Right ventricle myocardium superior (tissue), 1 donor: ENCODE measurements around the gene NUMB. TPM values are rescaled to one million over a fixed set of nuclear protein-coding genes. Genes with fewer than 3 reads are reported as not detected.
"Not testable (repeated sequence)": the region's sequence is repeated elsewhere in the genome, so short reads cannot be mapped to it uniquely, and the experiment has no call there.

Experiments
- ATAC-seq: fragments of 200-7000 bp; cut with Tn5 transposase; one replicate; pipeline ENCODE4 v1.9.1; 2020; ENCODE audit warnings: mild to moderate bottlenecking; ENCODE audit not compliant: poor library complexity
- DNase-seq: peaks from one replicate; pipeline ENCODE4 v3.0.0-alpha.2; 2020
- intact Hi-C: fragments of 100-400 bp; cut with DNase I; formaldehyde crosslinking; loops from one replicate; pipeline ENCODE4 v1.11.2; 2022
- total RNA-seq: library from RNA; stranded (reverse); fragmentation: NEBNext Ultra II Directional; extraction: Animal tissue kit (Norgen Biotek cat#: 25700); gene quantifications from one replicate; pipeline ENCODE4 v1.2.1, GENCODE V29; 2021
- donor health status: DM: no; HTN: yes; CAD: no; lungs with severe emphysema.

Gene NUMB
- total RNA-seq, 1 donor from 2014 or later = 37.2 TPM

- ATAC-seq (peak; percentile 30), DNase-seq (no peak)
- intact Hi-C loops = no loop called here
These were observed 30.0 kb downstream of the NUMB start for GRCh38 chr14:73428353-73428824.

GRCh38 chr14:73427516-73428264, 30.7 kb downstream of the NUMB start:
- ATAC-seq (no peak), DNase-seq (no peak)
- intact Hi-C loops = no loop called here

GRCh38 chr14:73426877-73427276, 31.5 kb downstream of the NUMB start:
- intact Hi-C loops = no loop called here
- DNase-seq (no peak), ATAC-seq (peak; percentile 14)

DNA sequence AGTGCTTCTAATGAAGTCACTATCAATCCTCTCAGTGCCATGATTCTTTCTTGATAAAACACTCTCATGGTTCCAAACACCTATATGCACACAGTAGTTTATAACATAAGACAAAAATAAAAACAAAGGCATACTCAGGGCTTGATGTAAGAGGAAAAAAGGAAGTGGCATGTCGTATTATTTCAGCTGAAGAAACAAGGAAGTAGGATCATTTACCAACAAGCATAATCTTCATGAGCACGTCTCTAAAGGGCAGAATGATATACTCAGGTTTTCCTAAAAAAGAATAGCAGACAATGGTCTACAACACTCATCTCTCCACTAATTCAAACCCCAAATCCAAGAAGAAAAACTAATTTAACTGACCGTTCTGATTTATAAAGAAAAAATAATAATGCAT, 33.9 kb downstream of the NUMB start:
- DNase-seq = no peak
- intact Hi-C loops = no loop called here
- ATAC-seq = no peak

DNA sequence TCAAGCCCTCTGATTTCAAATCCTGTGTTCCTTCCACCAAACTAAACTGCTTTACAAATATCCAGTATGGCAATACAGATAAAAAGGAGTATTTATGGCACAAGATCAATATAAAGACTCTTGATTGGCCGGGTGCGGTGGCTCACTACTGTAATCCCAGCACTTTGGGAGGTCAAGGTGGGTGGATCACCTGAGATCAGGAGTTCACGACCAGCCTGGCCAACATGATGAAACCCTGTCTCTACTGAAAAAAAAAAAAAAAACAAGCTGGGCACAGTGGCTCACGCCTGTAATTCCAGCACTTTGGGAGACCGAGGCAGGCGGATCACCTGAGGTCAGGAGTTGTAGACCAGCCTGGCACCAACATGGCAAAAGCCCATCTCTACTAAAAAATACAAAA, 35.3 kb downstream of the NUMB start:
- intact Hi-C loops, DNase-seq, ATAC-seq: not testable (repeated sequence)

- intact Hi-C loops = no loop called here
- no peak for ATAC-seq
- DNase-seq = no peak
These were observed 35.8 kb downstream of the NUMB start for GRCh38 chr14:73422515-73422914.

DNA sequence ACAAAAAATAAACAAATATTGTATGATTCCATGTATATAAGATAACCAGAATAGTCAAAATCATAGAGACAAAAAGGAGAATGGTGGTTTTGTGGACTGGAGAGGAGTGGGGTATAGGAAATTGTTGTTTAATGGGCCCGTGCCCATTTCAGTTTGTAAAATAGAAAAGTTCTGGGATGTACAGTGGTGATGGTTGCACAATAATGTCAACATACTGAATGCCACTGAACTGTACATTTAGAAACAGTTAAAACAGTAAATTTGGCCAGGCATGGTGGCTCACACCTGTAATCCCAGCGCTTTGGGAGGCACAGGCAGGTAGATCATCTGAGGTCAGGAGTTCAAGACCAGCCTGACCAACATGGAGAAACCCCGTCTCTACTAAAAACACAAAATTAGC, 40.1 kb downstream of the NUMB start:
- ATAC-seq (no peak), DNase-seq (no peak)
- intact Hi-C loops = no loop called here

DNA sequence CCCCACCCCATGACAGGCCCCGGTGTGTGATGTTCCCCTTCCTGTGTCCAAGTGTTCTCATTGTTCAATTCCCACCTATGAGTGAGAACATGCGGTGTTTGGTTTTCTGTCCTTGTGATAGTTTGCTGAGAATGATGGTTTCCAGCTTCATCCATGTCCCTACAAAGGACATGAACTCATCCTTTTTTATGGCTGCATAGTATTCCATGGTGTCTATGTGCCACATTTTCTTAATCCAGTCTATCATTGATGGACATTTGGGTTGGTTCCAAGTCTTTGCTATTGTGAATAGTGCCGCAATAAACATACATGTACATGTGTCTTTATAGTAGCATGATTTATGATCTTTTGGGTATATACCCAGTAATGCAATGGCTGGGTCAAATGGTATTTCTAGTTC, 52.1 kb downstream of the NUMB start:
- intact Hi-C loops, DNase-seq, ATAC-seq: not testable (repeated sequence)

DNA sequence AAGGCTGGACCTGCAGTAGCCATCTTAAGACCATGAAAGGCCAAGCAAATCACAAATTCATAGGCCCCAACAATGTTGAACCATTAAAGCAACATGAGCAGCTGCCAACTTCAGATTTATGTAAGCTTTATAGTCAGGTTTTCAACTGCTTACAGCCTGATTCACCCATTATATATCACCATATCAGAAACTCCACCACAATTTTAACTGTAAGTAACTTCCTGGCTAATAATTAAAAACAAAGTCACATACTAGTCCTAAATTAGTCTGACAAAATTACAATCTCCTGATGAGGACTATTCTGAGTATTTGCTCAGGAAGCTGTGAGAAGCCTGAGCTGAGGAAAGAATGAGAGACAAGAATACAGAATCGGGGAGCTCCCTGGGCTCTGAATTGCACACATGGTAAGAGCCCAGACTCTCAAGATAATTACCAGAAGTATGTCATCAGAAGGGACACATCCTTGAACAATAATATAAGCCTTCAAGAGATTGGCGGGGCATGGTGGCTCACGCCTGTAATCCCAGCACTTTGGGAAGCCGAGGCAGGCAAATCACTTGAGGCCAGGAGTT, 55.1 kb downstream of the NUMB start:
- intact Hi-C loops = no loop called here
- ATAC-seq (no peak), DNase-seq (no peak)

- no peak for ATAC-seq
- intact Hi-C loops = no loop called here
- no peak for DNase-seq
These were observed 55.8 kb downstream of the NUMB start for GRCh38 chr14:73402579-73402978.

DNA sequence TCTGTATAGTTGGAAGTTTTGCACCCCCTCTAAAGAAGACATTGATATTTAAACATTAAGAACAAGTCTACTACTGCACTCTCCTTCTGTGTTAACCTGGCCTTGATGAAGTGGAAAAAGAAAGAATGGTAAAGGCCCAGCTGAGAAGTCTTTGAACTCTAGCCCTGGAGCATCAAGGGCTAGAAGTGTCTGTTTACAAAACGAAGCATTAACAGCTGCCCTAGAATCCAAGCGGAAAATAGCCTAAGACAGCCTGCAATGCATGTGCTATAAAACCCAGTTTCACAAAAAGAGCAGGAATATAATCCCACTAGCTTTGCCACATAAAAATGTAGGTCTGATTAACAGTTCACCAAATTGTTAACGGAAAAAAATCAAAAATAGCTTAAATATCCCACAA, 60.5 kb downstream of the NUMB start:
- intact Hi-C loops = no loop called here
- ATAC-seq (no peak), DNase-seq (no peak)

DNA sequence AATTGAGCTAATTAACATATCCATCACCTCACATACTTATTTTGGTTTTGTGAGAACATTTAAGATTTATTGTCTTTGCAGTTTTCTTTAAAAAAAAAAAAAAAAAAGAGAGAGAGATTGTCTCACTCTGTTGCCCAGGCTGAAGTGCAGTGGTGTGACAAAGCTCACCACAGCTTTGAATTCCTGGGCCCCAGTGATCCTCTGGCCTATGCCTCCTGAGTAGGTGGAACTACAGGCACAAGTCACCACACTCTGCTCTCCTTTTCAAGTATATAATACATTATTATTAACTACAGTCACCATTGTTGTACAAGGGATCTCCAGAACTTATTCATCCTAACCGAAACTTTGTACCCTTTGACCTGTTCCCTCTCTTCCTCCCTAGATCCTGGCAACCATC, 64.0 kb downstream of the NUMB start:
- no peak for DNase-seq
- no peak for ATAC-seq
- intact Hi-C loops = no loop called here

DNA sequence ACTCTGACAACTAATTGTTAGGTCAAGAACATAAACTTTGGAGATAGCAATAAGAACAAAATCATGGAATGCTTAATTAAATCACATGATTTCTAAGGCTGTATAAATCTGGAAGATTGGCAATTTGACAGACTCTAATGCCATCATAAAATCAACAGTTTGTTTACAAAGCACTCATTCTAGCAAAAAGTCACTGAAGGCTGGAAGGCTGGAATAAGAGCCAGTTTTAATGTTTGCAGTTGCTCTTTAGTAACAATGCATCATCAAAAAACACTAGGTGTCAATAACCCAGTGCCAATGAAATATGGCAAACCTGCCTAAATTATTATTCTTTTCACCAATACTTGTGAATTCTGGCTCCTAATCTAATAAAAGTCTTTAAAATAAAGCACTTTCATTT, 65.0 kb downstream of the NUMB start:
- DNase-seq (no peak), ATAC-seq (no peak)
- intact Hi-C loops = no loop called here

DNA sequence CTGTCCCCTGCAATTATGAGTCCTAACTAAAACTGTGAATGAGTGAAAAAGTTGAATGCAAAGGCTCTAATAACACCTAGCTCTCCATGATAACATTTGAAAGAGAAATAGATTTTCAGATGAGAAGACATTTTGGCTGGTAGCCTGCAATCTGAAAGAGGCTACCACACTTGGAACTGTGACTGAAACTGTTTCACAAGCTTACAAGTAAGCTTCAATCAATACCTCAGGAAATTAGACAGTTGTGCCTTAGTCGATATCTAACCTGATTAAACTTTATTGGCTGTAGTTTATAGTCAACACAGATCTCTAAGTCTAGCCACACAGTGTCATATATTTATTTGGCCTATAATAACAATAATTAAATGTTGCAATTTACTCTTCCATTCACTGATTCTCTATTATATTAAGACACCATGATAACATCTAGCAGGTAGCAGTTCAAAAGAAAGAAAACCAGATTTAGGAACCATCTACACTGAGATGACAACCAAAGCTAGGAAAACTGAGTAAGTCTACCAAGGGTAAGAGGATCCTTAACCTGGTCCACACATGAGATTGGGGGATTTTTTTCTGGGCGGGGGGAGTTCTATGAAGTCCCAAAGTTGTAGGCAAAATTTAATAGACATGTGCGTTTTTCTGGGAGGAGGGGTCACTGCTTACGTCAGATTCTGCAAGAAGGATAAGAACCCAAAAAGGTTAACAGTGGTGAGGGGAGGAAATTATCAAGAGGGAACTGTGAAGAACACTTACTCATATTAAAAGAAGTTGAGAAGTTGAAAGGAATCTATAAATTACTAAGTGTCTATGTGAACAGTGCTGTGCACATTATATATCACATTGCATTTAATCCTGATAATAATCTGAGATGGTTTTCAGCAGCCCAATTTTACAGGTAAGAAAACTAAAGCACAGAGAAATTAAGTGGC, 65.8 kb downstream of the NUMB start:
- DNase-seq = no peak
- intact Hi-C loops = no loop called here

GRCh38 chr14:73387860-73388259, 70.5 kb downstream of the NUMB start:
- intact Hi-C loops, DNase-seq, ATAC-seq: not testable (repeated sequence)

More for the DNA sequence above, 65.8 kb downstream of the NUMB start:
- ATAC-seq = no peak

- intact Hi-C loops = no loop called here
- DNase-seq (no peak), ATAC-seq (no peak)
These were observed 72.0 kb downstream of the NUMB start for GRCh38 chr14:73386342-73386741.

DNA sequence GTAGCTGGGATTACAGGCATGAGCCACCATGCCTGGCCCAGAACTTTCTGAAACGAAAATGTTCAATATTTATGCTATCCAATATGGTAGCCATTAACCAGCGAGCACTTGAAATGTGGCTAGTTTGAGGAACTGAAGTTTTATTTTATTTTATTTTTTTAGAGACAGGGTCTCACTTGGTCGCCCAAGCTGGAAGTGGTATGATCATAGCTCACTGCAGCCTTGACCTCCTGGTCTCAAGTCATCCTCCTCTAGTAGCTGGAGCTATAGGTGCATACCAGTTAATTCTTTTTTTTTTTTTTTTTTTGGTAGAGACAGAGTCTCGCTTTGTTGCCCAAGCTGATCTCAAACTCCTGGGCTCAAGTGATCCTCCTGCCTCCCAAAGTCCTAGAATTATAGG, 73.3 kb downstream of the NUMB start:
- intact Hi-C loops, ATAC-seq, DNase-seq: not testable (repeated sequence)

GRCh38 chr14:73383356-73383755, 75.0 kb downstream of the NUMB start:
- DNase-seq (no peak), ATAC-seq (no peak)
- intact Hi-C loops = no loop called here

GRCh38 chr14:73381380-73382013, 76.8 kb downstream of the NUMB start:
- ATAC-seq (no peak), DNase-seq (no peak)
- intact Hi-C loops = no loop called here
